Umbilical cord (tissue), 2 donors: Measurements from ENCODE around the gene HLA-DPB1. TPM values are rescaled to one million over a fixed set of nuclear protein-coding genes. Genes with fewer than 3 reads are reported as not detected.

Source experiments
- DNase-seq: peaks from one replicate; pipeline ENCODE4 v3.0.0-alpha.2; 2015; ENCODE audit warnings: low spot score
- total RNA-seq: library from RNA; depleted of rRNA; stranded (reverse); fragments of >200 nt; gene quantifications from one replicate; pipeline ENCODE4 v1.2.3, GENCODE V29; 2014; ENCODE audit warnings: low replicate concordance; ENCODE audit not compliant: insufficient read depth

HLA-DPB1 gene
- total RNA-seq, 1 donor from 2014 or later, result 1.7 TPM

- DNase-seq, result no peak
These were observed 4.9 kb upstream of the HLA-DPB1 start for GRCh38 chr6:33070909-33071308.

GRCh38 chr6:33071569-33071968 is 4.2 kb upstream of the HLA-DPB1 start:
- DNase-seq, result no peak

DNA sequence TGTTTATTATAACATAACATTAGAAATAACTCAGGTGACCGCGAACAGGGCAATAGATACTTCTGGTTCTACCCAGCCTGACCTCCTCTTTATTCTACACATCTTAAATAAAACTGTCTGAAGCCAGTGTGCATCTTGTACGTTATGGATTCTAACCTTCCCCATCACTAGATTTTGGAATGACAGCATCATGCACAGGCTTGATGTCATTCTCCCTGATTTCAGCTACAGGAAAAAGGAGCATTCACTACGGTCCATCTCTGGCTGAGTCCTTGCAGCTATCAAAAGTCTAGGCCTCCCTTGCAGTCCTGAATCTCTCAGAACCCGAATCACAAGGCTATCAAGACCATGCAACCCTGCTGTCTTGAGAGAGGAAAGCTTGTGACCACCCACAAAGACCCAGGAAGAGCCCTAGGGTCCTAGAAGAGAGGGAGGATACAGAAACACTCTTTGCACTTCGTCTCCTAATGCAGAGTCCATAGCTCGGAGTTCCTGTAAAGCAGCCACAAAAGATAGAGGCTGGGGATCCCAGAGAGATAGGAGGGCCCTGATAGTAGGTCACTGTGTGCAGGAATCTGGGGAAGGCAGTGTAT is 3.2 kb upstream of the HLA-DPB1 start:
- no peak for DNase-seq

DNA sequence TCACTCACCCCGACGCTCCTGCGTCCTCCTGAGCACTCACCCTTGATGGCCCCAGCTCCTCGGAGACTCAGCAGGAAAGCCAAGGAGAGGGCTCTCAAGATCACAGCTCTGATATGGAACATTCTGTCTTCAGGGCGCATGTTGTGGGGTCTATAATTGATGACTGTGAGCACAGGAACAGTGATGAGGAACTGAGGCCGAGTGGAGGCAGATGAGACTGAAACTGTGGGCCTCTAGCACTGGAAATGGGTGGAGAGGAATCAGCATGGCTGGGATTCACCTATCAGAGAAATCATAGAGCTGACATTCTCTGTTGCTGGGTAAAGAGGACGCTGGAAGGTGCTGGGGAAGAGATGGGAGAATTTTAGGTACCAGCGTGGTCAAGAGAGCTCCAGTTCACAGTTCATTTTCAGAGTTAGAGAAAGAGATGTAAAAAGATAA is 2.3 kb upstream of the HLA-DPB1 start, which contains the start of gene HLA-DPA1:
TSS of gene HLA-DPA1 (minus strand) at position 219 of the 441 bp plus-strand sequence.
- DNase-seq, result peak; percentile 27

DNA sequence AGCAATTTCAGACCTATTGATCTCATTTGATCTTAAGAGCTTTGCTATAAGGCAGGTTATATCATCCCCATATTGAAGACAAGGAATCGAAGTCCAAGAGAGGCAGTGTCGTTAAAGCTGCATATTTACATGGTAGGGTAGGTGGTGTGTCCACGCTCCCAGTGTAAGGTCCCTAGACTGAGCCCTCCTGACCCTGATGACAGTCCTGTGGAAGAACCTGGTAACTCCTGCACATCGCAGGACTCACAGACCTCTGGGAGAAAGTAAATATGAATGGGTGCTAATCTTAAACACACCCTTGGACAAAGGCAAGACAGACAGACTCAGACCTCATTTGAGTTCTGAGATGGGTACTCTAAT is 602 bp upstream of the HLA-DPB1 start:
- DNase-seq, result no peak

DNA sequence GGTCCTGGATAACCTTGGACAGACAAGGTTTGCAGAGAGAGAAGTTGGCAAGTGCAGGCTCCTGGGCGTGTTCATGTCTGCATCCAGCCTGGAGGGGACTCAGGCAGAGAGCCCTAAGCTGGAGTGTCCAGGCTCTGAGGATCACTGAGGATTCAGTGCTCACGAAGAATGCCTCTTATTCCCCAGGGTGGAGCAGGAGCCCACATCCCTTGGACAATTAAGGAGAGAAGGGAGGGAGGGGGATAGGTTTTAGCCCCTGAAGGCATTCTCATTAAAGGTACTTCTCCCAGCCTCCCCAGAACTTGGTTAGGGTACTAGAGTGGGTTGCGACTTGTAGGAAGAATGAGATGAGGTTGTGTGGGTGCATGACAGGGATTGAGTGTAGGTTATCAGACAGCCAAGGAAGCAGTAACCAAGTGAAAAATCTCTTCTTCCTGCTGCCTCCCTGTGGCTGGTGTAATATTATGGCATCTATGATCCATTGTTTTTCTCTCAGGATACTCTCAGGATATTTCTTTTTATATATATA is 680 bp downstream of the HLA-DPB1 start:
- DNase-seq, result no peak

DNA sequence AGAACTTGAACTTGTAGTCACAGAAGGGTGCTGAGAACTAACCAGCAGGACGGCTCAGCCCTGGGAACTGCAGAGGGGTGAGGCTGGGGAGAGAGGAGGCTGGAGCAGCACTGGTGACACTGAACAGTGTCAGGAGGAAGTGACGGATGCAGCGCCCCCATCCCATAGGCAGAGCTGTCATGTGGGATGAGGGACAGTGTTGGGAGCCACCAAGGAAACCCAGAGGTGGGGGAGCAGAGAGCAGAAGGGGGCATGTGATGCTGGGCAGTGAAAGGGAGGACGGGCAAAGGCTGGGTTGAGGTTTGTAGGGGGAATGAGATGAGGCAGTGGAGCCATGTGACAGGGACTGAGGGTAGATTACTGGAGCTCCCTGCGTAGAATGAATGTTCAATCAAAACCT is 2.1 kb downstream of the HLA-DPB1 start:
- DNase-seq, result no peak

GRCh38 chr6:33078442-33078841 is 2.7 kb downstream of the HLA-DPB1 start:
- DNase-seq, result no peak

GRCh38 chr6:33078919-33079521 is 3.2 kb downstream of the HLA-DPB1 start:
- DNase-seq, result no peak

GRCh38 chr6:33079580-33079979 is 3.8 kb downstream of the HLA-DPB1 start:
- no peak for DNase-seq

GRCh38 chr6:33080127-33081089 is 4.6 kb downstream of the HLA-DPB1 start:
- DNase-seq, result peak; percentile 69

GRCh38 chr6:33081098-33081824 is 5.5 kb downstream of the HLA-DPB1 start:
- DNase-seq, result no peak

DNA sequence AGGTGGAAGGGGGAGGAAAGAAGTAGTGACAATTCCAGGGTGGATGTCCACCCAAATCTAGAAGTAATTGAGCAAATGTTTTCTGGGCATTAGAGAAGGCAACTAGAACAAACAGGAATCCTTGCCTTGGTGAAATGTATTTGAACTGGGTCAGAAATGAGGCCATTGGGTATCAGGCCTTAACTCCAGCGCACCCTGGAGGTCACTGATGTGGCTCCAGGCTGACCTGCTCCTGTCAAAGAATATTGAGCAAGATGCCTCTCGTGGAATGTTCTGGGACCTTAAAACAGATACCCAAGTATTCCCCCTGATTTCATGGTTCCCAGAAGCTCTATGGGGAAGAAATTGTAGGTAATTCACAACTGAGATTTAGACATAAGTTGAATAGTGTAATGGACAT is 6.9 kb downstream of the HLA-DPB1 start:
- DNase-seq, result peak; percentile 12

GRCh38 chr6:33085627-33086026 is 9.8 kb downstream of the HLA-DPB1 start:
- DNase-seq, result no peak

DNA sequence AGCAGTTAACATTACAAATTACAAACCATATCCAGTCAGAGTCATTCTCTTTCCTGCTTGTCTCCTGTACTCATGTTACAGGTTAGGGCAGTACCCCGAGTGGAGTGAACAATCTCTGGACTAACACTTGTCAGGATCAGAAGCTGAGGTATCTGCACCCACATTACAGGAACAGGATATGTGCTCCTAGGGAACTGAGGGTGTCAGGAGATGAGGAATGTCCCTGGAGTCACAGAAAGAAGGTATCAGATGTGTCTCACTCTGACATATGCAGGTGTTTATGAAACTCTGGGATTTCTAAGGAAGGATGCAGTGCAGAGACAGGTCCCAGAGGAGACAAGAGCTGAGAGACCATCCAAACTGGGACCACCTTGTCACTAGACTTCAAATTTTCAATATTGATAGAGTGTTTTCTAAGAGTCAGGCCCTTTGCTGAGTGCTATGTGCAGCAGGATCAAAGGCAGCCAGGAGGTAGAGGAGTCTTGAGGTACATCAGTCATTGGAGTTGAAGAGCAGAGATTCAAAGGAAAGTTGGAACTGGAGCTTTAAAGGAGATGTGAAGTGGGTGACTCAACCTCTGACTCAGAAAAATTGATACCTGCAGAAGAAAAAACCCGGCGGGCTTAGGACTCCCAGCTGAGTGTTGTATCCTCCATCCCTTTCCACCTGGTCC is 12.6 kb downstream of the HLA-DPB1 start:
- DNase-seq, result no peak

DNA sequence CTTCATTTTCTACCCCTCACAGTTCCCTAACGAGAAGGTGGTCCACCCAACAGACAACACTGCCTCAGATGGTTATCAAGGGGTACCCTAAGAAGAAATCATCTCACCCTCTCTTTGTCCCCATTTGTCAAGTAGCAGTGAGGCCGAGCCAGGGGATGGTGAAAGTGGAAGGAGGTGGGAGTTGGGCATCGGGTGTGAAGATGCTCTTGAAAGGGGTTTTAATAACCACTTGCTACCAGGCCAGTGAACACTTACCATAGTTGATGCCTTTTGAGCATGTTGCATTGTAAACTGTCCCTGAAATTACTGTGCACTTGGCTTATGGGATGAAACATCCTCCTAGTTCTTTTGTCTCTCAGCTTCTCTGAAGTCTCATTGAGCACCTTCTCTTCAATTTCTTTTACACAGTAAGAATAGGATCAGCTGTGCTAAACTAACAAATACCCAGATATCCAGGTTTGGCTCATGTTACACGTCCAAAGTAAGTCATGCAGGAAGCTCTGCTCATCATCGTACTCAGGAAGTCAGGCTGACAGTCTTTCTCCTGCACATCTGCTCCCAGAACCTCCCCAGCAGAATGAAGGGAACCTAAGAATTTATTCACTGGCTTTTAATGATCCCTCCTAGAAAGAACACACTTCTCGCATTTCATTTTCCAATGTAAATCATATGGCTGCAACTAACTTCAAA is 13.3 kb downstream of the HLA-DPB1 start:
- DNase-seq, result no peak

- no peak for DNase-seq
These were observed 16.2 kb downstream of the HLA-DPB1 start for GRCh38 chr6:33091957-33092356.

DNA sequence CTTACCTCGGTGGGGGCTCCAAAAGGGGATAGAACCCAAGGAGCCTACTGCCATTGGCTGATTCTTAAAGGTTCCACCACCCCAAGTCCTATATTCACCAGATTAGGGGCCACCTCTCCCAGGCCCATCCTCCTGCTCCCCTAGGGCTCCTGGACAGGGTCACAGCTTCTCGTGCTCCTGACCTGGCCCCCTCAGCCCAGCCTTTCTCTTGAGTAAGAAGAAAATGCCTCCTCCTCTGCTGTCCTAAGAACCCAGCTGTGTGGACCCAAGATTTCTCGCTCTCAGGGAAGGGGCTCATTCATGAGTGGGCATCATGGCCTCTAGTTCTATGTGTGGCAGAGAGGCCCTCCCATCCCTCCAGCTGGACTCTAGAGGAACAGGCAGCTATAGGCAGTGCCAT is 16.6 kb downstream of the HLA-DPB1 start:
- DNase-seq, result no peak

DNA sequence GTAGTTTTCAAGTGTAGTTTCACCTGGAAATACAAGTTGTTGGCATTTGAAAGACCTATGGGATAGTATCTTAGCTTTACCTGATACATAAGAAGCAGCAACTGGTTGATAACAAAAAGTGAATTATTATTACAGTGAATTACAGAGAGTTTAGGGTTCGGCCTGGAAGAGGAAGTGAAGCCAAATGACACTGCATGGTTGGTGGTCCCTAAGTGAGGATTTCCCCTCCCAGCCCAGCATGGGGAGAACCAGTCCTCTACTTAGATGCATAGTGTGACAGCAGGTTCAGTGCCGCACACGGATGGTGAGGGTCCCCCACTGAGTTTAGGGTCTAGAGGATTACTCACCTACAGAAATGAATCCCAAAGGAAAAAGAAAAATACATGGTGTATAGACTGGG is 18.1 kb downstream of the HLA-DPB1 start:
- DNase-seq, result no peak

DNA sequence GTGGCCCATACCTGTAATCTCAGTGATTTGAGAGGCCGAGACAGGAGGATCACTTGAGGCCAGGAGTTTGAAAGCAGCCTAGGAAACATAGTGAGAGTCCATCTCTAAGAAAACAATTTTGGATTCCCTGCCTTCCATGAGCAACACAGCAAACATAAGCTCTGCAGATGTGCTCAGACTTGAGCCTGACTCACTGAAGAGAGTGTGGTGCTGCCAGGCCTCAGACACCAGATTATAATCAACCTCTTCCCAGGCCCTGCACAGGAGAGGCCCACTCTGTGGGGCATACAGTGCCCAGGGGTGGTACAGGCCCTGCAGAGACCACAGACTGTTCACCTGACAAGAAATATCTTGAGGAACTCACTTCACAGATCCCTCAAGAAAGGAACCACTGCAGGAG is 19.9 kb downstream of the HLA-DPB1 start:
- no peak for DNase-seq
